Occipital lobe (tissue), 2 donors: ENCODE data around the gene NUMB. TPM values are rescaled to one million over a fixed set of nuclear protein-coding genes. Genes with fewer than 3 reads are reported as not detected.
"Not testable (repeated sequence)": the region's sequence is repeated elsewhere in the genome, so short reads cannot be mapped to it uniquely, and the experiment has no call there.

Experiments used
- DNase-seq: peaks from one replicate; lab custom pipeline; 2025; lab: John Stamatoyannopoulos, UW
- total RNA-seq: library from RNA; depleted of rRNA; stranded (reverse); fragments of >200 nt; gene quantifications from one replicate; pipeline ENCODE4 v1.2.3, GENCODE V29; 2014

The NUMB gene
- total RNA-seq, 1 donor from 2014 or later, result 18.7 TPM

DNA sequence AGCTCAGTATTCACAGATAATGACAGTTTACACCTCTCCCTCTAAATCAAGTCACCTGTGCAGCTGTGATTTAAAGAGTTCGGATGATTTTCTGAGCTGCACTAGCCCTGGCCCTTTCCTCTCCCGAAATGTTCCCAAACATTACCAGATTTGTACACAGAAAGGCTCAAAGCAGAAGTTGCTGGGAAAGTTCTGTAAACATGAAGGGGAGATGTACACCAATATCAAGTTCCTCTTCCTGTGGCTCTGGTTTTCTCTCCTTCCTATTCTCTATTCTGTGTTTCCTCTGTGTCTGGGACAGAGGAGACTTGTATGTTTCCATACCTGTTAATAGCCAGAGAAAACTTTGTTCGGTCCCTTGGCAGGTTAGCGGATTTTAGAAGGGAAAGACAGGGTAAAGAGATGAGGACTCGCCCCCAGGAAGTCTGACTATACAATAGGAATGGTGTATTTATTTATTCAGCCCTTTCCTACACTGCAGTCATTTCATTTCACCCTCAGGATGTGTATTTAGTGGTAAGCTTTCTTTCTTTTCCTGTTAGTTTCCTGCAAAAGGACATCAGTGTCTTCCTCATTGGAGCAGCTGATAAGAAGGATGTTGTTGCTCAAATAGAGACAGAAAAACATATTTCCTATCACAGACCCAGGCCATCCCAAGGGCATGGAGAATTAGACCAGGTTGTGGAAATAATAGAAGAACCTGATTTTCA lies 7.6 kb upstream of the NUMB start:
- no peak for DNase-seq

DNA sequence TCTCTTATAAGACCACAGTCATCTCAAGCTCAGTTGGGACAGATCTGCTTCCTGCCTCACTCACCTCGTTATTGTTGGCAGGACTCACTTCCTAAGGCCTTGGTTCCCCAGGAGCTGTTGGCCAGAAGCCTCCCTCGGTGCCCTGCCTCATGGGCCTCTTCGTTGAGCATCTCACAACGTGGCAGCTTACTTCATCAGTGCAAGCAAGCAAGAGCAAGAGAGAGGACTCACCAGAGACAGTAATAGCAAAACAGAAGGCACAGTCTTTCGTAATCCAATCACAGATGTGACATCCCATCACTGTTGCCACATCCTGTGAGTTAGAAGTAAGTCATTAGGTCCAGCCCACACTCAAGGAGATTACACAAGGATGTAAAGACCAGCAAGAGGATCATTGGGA lies 5.1 kb upstream of the NUMB start:
- DNase-seq, result no peak

DNA sequence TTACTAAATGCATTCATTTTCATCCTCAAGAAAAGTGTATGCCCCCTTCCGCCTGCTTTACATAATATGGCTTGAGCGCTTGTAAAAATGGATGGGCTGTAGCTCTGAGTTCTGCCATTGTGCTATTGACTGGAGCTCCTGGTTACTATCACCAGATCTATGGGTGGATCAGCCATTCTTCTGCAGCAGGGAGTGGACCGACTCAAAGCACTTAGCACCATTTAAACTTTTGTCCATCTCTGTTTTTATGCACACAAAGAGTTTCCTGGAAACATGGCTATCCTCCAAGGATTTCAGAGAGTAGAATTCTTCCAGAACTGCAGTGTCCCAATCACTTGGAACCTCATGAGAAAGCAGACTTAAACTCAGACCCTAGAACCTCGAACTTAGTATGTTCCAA lies 4.5 kb upstream of the NUMB start:
- DNase-seq, result no peak

DNA sequence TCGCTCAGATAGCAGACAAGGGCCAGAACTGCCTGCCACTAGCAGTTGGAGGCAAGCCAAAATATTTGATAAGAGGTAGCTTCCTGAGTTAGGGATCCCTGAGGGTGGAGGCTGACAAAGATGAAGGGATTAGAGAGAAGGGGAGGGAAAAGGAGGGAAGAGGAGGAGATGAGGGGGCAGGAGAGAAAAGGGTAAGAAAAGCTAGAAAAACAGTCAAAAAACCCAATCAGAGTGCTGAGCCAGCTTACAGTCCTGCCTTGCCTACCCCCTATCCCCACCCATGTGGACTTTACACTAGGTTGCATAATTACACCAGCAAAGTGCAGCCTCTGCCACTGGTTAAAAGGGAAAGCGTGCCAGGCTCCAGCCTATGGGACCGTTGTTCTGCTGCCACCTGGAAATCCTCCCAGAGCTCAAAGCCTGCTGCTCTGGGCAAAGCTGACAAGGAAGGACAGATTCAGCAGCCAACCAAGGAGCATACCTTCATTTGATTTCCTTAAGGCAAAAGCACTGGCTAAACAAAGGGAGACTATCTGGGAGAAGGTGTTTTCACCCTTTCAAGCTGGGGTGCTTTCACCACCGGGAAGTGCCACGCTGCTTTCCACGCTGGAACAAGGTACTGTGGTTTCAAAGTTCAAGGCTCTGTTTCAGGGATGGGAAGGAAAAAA lies 3.8 kb upstream of the NUMB start:
- DNase-seq, result peak; percentile 63

DNA sequence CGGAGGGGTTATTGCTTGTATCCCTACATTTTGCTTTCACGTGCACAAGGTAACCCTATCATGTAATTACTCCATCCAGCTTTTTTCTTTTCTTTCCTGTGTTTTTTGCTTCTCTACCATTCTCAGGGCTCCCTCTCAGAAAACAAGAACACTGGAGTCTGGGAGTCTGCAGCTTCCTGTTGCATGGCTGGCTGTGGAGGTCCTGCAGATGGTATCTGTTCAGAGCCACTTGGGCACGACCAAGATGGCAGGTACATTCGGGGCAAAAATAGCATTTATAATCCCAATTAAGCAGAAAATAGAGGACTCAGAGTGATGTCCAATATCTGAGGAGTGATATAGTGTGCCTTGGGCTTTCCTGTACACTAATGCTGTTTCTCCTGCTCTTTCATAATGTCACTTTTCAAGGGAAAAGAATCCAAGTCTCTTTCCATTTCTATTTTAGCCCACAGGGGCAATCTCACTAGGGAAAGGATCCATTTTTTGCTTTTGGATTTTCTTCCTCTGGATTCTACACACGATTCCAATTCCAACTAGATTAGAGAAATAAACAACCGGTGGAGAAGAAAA lies 3.2 kb upstream of the NUMB start:
- no peak for DNase-seq

DNA sequence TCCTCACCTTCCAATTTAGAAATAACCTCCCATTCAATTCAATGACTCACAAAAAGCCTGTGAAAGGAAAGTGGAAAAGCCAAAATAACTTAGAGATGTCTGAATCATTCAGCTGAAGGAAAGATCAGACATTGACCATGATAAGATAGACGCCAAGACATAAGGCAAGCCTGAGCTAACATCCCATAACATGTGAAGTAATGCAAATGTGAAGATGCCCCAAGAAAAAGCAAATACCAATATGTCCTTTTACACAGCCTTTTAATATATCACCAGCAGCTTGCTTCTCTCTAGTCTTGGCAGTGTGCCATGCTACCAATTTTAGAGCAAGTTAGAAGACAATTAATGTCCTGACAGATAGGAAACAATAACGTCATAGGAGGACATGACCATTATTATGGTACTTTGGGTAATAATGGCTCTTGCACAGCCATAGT lies 2.4 kb upstream of the NUMB start:
- DNase-seq, result no peak

DNA sequence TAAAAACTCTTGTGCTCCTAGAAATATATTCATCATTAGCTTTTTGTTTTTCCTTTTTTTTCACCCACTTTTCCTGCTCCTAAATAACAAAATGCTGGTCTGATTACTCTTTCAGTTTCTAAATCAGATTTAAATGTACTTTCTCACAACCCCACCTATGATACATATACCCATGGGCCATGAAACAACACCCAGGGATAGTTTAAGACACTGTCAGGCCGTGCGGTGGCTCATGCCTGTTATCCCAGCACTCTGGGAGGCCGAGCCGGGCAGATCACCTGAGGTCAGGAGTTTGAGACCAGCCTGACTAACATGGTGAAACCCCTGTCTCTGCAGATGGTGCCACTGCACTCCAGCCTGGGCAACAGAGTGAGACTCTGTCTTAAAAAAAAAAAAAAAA lies 1.6 kb upstream of the NUMB start:
- no peak for DNase-seq

DNA sequence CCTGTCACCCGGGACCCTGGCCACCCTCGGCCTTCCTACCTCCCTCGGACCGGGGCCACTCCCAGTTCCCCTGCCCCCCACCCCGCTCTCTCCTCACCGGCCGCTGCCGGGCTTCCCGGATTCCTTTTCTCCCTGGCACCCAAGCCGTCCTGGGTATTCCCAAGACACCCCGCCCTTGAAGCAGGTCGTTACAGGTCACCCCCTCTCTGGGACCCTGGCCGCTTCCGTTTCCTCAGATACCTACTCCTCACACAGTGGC lies 493 bp downstream of the NUMB start:
- no peak for DNase-seq

DNA sequence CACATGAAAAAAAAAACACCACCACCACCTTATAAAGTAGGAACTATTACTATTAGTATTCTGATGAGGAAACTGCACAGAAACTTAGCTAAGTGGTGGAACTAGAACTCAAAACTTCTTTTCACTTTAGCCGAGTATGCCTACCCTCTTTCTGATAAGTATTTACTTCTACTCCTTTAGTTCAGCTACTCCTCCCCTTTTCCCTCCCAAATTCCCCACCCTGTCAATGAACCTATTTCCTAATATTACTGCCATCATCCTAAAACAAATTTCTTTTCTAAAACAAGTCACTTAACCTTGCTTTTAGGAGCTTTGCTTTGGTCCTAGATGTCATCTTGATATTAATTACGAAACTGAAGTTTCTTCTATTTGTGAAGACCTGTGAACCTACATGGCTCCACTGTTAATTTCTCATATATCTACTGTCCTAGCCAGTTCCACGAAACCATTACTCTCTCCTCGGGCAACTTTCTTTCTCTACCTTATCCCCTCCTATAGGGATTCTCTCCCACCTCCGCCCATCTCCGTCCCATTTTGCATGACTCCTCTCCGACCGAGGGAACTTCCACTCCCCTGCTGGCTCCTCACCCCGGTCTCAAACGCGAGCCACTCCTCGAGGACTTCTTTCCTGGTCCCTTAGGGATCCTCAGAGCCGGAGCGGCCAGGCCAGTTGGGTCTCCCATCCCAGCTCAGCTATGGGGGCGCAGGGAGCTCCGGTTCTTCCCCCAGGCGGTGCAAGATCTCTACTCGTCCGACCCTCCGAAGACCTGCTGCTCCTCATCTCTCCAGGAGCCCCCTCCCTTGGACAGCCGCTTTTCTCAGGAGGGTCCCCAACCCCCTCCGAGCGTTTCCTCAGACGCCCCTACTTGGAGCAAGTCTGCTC lies 1.1 kb downstream of the NUMB start:
- DNase-seq, result no peak

DNA sequence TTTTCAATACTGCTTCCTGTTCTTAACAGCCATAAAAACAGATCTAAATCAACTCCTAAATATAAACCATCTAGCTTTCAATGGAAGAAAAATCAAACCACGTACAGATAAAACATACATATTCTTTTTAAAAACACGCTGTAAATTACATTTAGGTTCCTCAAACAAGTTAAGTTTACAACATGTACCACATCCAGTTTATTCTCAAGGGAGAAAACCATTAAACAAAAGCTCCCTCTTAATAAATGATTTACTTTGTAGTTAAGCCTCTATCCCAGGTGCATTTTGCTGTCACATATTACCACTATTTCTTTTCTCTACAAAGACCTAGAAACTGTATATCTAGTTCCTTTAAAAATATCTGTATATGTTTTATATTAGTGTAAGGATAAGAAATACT lies 3.1 kb downstream of the NUMB start:
- no peak for DNase-seq

DNA sequence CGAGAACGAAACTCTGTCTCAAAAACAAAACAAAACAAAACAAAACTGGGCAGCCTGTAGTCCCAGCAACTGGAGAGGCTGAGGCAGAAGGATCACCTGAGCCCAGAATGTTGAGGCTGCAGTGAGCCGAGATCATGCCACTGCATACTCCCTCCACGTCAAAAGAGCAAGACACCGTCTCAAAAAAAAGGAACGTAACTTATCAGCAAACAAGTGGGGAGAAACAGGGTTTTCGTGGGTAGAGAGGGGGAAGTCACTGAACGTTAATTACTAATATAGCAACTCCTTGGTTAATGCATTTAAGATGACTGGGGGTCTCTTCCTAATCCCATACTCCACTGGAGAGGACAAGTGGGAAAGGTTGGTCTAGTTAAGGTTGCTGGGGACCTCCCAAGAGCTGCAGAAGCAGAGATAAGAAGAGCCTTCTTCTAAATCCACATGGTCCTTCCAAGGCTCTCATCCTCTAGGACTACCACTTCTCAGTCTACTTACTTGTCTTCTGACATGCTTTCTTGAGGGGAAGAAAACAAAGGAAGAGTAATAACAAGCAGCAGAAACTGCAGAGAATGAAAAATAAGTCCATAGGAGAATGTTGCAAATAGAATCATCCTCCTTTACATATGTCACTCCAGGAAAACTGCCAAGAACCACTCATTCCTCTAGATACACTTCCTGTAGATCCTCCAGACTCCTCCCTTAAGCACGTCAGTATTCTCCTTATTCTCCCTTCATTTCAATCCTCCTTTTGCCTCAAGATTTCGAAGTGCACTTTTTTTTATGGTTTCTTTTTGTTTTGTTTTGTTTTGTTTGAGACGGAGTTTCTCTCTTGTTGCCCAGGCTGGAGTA lies 5.8 kb downstream of the NUMB start:
- DNase-seq, result no peak

DNA sequence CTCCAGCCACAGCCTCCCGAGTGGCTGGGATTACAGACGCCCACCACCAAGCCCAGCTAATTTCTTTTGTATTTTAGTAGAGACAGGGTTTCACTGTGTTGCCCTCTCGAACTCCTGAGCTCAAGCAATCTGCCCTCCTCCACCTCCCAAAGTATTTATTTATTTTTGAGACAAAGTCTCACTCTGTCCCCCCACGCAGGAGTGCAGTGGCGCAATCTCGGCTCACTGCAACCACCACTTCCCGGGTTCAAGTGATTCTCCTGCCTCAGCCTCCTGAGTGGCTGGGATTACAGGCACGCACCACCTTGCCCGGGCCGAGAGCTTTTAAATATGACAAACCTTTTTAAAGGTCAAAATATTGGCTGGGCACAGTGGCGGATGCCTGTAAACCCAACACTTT lies 14.6 kb downstream of the NUMB start:
- DNase-seq, result no peak

DNA sequence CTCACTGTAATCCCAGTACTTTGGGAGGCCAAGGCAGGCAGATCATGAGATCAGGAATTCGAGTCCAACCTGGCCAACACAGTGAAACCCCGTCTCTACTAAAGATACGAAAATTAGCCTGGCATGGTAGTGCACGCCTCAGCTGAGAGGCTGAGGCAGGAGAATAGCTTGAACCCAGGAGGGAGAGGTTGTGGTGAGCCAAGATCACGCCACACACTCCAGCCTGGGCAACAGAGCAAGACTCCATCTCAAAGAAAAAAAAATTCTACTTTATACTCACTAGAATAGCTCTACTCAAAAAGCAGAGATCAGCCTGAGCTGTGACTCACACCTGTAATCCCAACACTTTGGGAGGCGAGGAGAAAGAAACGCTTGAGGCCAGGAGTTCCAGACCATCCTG lies 17.1 kb downstream of the NUMB start:
- no peak for DNase-seq

DNA sequence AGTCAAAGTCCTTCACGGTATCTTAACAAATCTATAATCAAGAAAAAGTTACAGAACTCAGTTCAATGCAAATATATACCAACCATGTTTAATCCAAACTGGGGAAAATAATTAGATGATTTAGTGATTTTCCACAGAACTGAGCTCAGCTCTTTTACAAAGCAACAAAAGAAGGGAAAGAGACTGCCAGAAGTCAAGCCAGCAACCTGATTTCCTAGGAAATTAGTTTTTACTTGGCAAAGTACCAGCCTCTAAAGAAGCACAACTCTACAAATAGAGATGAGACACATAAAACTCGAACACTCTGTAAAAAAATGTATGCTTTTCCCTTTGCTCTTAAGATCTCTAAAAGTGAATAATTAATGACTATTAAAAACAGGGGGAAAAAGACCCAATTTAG lies 19.4 kb downstream of the NUMB start:
- no peak for DNase-seq

DNA sequence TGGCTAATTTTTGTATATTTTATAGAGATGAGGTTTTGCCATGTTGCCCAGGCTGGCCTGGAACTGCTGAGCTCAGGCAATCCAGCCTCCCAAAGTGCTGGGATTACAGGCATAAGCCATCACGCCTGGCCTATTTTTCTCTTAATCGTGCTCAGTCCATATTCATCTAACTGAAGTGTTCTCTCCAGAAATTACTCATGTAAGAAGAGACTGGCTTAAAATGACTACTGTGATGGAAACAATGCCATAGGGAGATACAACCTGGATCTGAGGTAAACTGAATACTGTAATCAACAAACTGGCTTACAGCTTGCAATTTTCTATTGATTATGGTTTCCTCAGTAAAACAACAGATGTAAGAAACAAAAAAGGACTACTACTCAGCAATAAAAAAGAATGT lies 21.1 kb downstream of the NUMB start:
- no peak for DNase-seq

DNA sequence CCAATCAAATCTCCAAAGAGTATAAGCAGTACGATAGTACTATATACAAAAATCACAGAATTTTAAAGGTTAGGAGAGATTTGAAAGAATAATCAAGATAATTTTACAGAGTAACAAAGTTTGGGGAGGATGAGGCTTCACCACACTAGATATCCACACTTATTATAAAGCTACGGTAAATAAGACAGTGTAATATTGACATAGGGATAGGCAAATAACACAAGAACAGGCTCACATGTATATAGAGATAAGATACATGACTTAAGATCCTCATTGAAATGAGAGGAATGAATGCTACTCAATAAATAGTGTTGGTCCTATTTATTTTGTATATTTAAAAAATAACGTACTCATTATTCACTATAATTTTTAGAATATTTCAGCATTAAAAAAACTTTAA lies 26.2 kb downstream of the NUMB start:
- DNase-seq, result no peak

DNA sequence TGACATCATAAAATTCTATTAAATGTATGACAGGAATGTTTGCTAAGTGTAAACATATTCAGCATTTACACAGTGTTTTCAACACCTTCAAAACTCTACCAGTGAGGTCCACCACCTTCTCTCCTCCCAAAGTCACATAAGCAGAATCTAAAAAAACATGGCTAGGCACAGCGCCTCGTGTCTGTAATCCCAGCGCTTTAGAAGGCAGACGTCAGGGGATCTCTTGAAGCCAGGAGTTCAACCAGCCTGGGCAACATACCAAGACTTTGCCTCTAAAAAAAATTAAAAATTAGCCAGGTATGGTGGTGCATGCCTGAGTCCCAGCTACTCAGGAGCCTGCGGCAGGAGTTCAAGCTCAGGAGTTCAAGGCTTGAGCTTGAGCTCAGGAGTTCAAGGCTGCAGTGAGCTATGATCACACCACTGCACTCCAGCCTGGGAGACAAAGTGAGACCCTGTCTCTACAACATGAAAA lies 30.0 kb downstream of the NUMB start:
- DNase-seq, result no peak

DNA sequence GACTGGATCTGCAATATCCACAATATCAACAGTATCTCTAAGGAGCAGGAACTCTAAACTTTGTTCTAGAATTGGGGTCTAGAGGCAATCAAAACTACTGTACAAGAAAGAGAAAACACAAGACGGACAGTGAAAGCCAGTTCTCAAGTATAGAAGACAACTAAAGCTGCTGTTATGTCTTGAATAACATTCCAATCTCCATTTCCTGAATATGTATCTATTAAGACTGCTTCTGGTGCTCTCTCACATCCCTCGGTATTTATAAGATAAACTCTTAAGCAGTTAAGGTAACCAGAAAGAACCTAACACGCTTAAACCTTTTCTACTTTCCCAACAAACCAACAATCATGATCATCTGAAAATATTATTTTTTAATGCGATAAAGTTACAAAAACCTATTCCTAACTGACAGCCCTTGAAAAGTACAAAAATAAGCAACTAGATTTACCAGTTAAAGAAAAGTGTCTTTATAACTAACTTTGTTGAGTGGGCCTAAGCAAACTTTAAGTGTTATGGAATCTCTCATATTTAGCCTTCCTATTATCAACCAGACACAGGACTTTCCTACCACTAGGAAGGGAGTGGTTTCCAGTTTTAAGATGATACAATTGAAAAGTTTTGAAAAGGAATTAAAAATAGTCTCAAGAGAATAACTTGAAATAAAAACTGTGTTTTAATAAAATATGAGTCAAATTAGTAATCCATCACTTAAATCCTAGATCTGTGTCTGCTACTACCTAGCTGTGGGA lies 30.7 kb downstream of the NUMB start:
- DNase-seq, result no peak

DNA sequence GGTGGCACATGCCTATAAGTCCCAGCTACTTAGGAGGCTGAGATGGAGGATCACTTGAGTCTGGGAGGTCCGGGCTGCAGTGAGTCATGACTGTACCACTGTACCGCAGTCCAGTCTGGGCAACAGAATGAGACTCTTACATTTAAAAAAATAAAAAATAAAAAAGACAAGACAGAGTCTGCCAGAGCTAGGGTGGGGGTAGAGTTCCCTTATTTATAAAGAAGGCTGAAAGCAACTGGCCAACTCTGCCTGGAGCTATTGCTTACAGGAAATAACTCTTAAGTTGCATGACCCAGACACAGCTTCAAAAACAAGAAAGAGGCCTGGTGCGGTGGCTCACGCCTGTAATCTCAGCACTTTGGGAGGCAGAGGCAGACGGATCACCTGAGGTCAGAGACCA lies 31.5 kb downstream of the NUMB start:
- no peak for DNase-seq

DNA sequence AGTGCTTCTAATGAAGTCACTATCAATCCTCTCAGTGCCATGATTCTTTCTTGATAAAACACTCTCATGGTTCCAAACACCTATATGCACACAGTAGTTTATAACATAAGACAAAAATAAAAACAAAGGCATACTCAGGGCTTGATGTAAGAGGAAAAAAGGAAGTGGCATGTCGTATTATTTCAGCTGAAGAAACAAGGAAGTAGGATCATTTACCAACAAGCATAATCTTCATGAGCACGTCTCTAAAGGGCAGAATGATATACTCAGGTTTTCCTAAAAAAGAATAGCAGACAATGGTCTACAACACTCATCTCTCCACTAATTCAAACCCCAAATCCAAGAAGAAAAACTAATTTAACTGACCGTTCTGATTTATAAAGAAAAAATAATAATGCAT lies 33.9 kb downstream of the NUMB start:
- DNase-seq, result no peak

DNA sequence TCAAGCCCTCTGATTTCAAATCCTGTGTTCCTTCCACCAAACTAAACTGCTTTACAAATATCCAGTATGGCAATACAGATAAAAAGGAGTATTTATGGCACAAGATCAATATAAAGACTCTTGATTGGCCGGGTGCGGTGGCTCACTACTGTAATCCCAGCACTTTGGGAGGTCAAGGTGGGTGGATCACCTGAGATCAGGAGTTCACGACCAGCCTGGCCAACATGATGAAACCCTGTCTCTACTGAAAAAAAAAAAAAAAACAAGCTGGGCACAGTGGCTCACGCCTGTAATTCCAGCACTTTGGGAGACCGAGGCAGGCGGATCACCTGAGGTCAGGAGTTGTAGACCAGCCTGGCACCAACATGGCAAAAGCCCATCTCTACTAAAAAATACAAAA lies 35.3 kb downstream of the NUMB start:
- DNase-seq, result not testable (repeated sequence)
